Cardiac muscle cell (in vitro differentiated cells and primary cell): ENCODE results near the gene TTC38. TPM values are rescaled to one million over a fixed set of nuclear protein-coding genes. Genes with fewer than 3 reads are reported as not detected.

Source experiments
- DNase-seq, 2 donors: peaks; one replicate each; pipeline versions ENCODE4 v3.0.0 to v3.0.0-alpha.2; 2010 to 2017; ENCODE audit warnings: low read depth in 1 of 2, low spot score in 1 of 2
- H3K27ac ChIP-seq: fragments of 200-600 bp; sonication (generic); 2 replicates; pipeline ENCODE4 v1.5.1; 2016
- H3K27me3 ChIP-seq: fragments of 200-600 bp; sonication (generic); 2 replicates; pipeline ENCODE4 v1.6.0; 2016; ENCODE audit warnings: control low read depth
- H3K36me3 ChIP-seq: fragments of 200-600 bp; sonication (generic); 2 replicates; pipeline ENCODE4 v1.5.1; 2016; ENCODE audit warnings: control low read depth
- H3K4me1 ChIP-seq: fragments of 200-600 bp; sonication (generic); 2 replicates; pipeline ENCODE4 v1.8.1; 2017; ENCODE audit warnings: low read depth, mild to moderate bottlenecking, mixed run types
- H3K4me3 ChIP-seq: fragments of 200-600 bp; sonication (generic); 2 replicates; pipeline ENCODE4 v1.5.1; 2016; ENCODE audit warnings: mild to moderate bottlenecking
- H3K9me3 ChIP-seq: fragments of 200-600 bp; sonication (generic); 2 replicates; pipeline ENCODE4 v1.5.1; 2017; ENCODE audit warnings: low read depth, mild to moderate bottlenecking, control low read depth
- polyA plus RNA-seq: library from polyadenylated mRNA; unstranded; fragments of >200 nt; fragmentation: Nextera tagmentation; extraction: Ambion mirVana; gene quantifications from 2 replicates; pipeline ENCODE4 v1.2.1, GENCODE V29; 2016
- total RNA-seq: library from RNA; depleted of rRNA; stranded (reverse); fragments of >200 nt; gene quantifications from 2 replicates; pipeline ENCODE4 v1.2.3, GENCODE V29; 2016
- TF ChIP-seq, protein P1 (sequence below): IDR thresholded peaks from 2 replicates; pipeline ENCODE4 v1.5.1; 2012; ENCODE audit warnings: low read depth, mild to moderate bottlenecking, low read length

Gene TTC38
- total and polyA plus RNA-seq, 2 experiments from 2014 or later = 35.1 to 76.2 TPM

DNA sequence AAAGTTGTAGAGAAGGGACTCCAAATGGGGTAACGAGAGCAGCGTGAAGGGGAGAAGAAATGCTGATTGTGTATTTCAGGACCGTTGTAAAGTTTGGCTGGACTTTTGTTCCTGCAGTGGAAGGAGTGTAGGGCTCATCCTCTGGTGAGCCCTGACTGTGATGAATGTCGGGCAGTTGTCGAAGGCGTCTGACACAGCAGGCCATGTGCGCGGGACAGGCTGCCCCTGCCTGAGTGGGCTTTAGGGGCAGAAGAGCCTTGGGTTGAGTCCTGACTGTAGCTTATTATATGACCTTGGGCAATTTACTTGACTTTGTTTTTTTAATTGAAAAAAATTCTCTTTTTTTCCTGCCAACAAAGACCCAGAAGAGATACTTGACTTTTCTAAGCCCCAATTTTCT, 70.8 kb downstream of the TTC38 start:
- no peak for DNase-seq
- H3K36me3 ChIP-seq = peaks cover 32% of the 10 kb centered on the region
- H3K27ac ChIP-seq = no peak overlapping the region
- no peak overlapping the region for H3K4me3 ChIP-seq
- H3K4me1 ChIP-seq = peaks cover 11% of the 10 kb centered on the region
- TF ChIP-seq, protein P1, sequence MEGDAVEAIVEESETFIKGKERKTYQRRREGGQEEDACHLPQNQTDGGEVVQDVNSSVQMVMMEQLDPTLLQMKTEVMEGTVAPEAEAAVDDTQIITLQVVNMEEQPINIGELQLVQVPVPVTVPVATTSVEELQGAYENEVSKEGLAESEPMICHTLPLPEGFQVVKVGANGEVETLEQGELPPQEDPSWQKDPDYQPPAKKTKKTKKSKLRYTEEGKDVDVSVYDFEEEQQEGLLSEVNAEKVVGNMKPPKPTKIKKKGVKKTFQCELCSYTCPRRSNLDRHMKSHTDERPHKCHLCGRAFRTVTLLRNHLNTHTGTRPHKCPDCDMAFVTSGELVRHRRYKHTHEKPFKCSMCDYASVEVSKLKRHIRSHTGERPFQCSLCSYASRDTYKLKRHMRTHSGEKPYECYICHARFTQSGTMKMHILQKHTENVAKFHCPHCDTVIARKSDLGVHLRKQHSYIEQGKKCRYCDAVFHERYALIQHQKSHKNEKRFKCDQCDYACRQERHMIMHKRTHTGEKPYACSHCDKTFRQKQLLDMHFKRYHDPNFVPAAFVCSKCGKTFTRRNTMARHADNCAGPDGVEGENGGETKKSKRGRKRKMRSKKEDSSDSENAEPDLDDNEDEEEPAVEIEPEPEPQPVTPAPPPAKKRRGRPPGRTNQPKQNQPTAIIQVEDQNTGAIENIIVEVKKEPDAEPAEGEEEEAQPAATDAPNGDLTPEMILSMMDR = no peak
- H3K27me3 ChIP-seq = no peaks in the 10 kb centered on the region
- no peaks in the 10 kb centered on the region for H3K9me3 ChIP-seq

DNA sequence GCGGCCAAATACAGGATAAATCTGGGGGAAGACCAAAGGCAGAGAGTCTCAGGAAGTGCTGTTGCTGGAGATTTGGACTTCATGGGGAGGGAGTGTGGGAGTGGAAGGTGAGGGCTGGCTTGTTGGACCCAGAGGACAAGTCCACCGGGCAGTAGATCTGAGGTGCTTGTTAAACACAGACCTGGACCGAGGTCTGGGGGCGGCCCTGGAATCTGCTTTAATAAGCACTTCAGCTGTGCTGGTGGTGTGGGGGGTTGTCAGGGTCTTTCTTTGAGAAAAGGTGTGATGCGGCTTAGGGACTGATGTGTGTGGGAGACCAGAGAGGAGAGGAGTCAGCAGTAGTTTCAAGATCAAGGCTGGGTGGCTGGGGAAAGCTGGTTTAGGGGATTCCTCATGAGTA, 72.1 kb downstream of the TTC38 start:
- Histone ChIP-seq H3K36me3 (peaks cover 32% of the 10 kb centered on the region), H3K27me3 (no peaks in the 10 kb centered on the region), H3K27ac (no peak overlapping the region), H3K9me3 (no peaks in the 10 kb centered on the region), H3K4me1 (peaks cover 22% of the 10 kb centered on the region), H3K4me3 (no peak overlapping the region)
- DNase-seq = no peak
- TF ChIP-seq, protein P1 = no peak

DNA sequence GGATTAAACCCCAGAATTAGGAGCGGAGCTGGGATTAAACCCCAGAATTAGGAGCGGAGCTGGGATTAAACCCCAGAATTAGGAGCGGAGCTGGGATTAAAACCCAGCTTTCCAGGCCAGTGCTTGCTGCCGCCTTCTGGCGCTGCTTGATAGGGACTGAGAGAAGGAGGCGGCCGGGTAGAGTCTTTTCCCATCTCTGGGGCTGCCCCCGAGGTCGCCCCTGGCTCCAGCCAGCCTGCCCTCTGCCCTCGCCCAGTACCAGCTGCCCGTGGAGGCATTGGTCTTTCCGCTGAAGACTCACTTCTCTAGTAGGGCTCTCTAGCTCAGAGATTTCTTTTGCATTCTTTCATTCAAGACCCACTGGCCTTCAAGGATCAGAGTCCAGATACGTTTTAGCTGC, 72.9 kb downstream of the TTC38 start:
- peaks cover 32% of the 10 kb centered on the region for H3K36me3 ChIP-seq
- DNase-seq = no peak

More for the DNA sequence above, 72.9 kb downstream of the TTC38 start:
- H3K27ac ChIP-seq = no peak overlapping the region
- TF ChIP-seq, protein P1 = no peak
- H3K27me3 ChIP-seq = no peaks in the 10 kb centered on the region
- H3K4me3 ChIP-seq = no peak overlapping the region
- H3K9me3 ChIP-seq = no peaks in the 10 kb centered on the region
- peaks cover 27% of the 10 kb centered on the region for H3K4me1 ChIP-seq

Other genes starting within 250 kb of the TTC38 start
- 22.6 and 25.1 TPM in 2 replicates for gene PPARA, start 117.5 kb upstream of the TTC38 start, total RNA-seq
- 11.8 and 12.2 TPM in 2 replicates for gene PPARA, start 117.5 kb upstream of the TTC38 start, polyA plus RNA-seq
- gene CDPF1, start 17.7 kb upstream of the TTC38 start, total RNA-seq = 35.1 and 44.9 TPM in 2 replicates
- gene CDPF1, start 17.7 kb upstream of the TTC38 start, polyA plus RNA-seq = 26.4 and 30.6 TPM in 2 replicates
- gene PKDREJ, start 4.7 kb upstream of the TTC38 start, total RNA-seq = 0.03 and 0.07 TPM in 2 replicates
- gene PKDREJ, start 4.7 kb upstream of the TTC38 start, polyA plus RNA-seq = 0.04 TPM in 1 of 2 replicates, not detected in the other
- 4.4 and 28.7 TPM in 2 replicates for gene GTSE1, start 28.9 kb downstream of the TTC38 start, total RNA-seq
- gene GTSE1, start 28.9 kb downstream of the TTC38 start, polyA plus RNA-seq = 5.4 and 32.6 TPM in 2 replicates
- 82.3 and 127 TPM in 2 replicates for gene TRMU, start 67.7 kb downstream of the TTC38 start, total RNA-seq
- 130 and 155 TPM in 2 replicates for gene TRMU, start 67.7 kb downstream of the TTC38 start, polyA plus RNA-seq